Kidney epithelial cell (primary cell): Measurements from ENCODE around the gene SLFN11. TPM values are rescaled to one million over a fixed set of nuclear protein-coding genes. Genes with fewer than 3 reads are reported as not detected.
A peak's percentile ranks its signal among the peaks of the same experiment; 100 is the strongest.

Experiments
- DNase-seq: peaks from one replicate; pipeline ENCODE4 v3.0.0-alpha.2; 2010; ENCODE audit warnings: low read depth
- H3K27me3 ChIP-seq: 2 replicates; pipeline ENCODE4 v1.6.0; 2011; ENCODE audit warnings: low read length; ENCODE audit not compliant: control insufficient read depth, insufficient read depth
- H3K36me3 ChIP-seq: 2 replicates; pipeline ENCODE4 v1.5.1; 2011; ENCODE audit warnings: low read length; ENCODE audit not compliant: control insufficient read depth, insufficient read depth
- H3K4me3 ChIP-seq: 2 replicates; pipeline ENCODE4 v1.5.1; 2011; ENCODE audit warnings: low read depth, mild to moderate bottlenecking, control low read depth, low read length
- total RNA-seq: library from RNA; depleted of rRNA; stranded (reverse); fragments of >200 nt; gene quantifications from 2 replicates; pipeline ENCODE4 v1.2.3, GENCODE V29; 2015
- TF ChIP-seq, protein P1 (sequence below): IDR thresholded peaks from 2 replicates; pipeline ENCODE4 v1.5.1; 2011; ENCODE audit warnings: mild to moderate bottlenecking, moderate library complexity, low read length, control low read depth, inconsistent platforms; ENCODE audit not compliant: insufficient read depth, poor library complexity, severe bottlenecking

SLFN11 gene
- total RNA-seq, 1 donor from 2014 or later, result 0.04 TPM

- Histone ChIP-seq H3K36me3 (no peaks in the 10 kb centered on the region), H3K4me3 (no peak overlapping the region), H3K27me3 (peaks cover 17% of the 10 kb centered on the region)
- TF ChIP-seq, protein P1, sequence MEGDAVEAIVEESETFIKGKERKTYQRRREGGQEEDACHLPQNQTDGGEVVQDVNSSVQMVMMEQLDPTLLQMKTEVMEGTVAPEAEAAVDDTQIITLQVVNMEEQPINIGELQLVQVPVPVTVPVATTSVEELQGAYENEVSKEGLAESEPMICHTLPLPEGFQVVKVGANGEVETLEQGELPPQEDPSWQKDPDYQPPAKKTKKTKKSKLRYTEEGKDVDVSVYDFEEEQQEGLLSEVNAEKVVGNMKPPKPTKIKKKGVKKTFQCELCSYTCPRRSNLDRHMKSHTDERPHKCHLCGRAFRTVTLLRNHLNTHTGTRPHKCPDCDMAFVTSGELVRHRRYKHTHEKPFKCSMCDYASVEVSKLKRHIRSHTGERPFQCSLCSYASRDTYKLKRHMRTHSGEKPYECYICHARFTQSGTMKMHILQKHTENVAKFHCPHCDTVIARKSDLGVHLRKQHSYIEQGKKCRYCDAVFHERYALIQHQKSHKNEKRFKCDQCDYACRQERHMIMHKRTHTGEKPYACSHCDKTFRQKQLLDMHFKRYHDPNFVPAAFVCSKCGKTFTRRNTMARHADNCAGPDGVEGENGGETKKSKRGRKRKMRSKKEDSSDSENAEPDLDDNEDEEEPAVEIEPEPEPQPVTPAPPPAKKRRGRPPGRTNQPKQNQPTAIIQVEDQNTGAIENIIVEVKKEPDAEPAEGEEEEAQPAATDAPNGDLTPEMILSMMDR, result no peak
- DNase-seq, result no peak
These were observed 57.5 kb downstream of the SLFN11 start for GRCh38 chr17:35315971-35316370.

- Histone ChIP-seq H3K4me3 (no peak overlapping the region), H3K27me3 (peaks cover 17% of the 10 kb centered on the region), H3K36me3 (no peaks in the 10 kb centered on the region)
- no peak for DNase-seq
- TF ChIP-seq, protein P1, result no peak
These were observed 58.1 kb downstream of the SLFN11 start for GRCh38 chr17:35315283-35315682.

DNA sequence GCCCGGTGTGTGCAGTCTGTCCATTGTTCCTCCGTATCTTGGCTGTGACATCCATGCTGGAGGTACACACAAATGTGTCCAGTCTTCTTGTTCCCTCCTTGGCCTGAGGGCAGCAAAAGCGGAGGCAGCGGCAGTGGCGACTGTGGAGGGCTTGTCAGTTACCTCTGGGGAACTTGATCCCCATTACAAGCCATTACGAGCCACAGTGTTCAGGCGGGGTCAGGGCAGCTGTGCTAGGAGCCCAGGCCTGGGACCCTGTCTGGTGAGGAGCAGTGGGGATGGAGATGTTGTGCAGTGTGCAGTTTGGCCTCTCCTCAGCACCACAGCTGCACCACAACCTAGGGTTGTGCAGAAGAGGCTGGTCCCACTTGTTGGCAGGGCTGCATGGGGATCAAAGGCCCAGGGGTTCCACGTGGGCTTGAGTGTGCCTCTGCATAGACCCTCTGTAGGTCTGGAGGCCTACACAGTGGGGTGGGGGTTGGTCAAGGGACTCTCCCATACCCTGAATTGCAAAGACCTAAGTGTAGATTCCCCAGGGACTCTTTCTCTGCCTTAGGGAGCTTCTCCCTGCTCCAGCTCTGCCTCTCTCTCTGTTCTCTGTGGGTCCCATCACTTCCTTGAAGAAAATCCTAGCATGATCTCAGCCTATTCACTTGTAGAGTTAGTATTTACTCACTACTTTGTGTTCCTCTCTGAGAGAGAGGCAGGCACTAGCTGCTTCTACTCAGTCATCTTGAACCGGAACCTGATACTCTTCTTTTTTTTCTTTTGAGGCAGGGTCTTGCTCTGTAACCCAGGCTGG lies 58.8 kb downstream of the SLFN11 start:
- H3K36me3 ChIP-seq, result no peaks in the 10 kb centered on the region
- peaks cover 17% of the 10 kb centered on the region for H3K27me3 ChIP-seq
- TF ChIP-seq, protein P1, result no peak
- H3K4me3 ChIP-seq, result no peak overlapping the region
- no peak for DNase-seq

DNA sequence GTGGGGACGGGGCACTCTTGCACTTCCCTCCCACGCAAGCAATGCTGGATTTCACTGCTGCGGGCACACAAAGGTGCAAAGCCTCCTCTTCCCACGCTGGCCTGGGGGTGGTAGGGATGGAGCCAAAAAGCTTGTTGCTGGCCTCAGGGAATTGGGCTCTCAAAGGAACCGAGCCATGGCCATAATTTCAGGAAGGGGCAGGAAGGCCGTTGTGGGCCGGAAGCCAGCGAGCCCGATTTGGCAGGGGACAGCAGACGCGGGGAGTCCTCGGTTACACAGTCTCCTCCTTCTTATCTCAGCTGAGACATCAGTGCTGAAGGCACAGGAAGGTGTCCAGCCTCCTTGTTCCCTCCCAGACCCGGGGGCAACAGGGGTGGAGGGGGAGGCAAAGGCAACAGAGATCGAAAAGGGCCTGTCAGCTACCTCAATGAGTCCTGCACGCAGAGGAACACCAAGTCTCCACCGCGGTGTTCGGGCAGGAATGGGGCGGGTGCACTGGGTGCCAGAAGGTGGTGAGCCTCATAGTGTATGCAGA lies 59.5 kb downstream of the SLFN11 start:
- H3K36me3 ChIP-seq, result no peaks in the 10 kb centered on the region
- TF ChIP-seq, protein P1, result no peak
- H3K4me3 ChIP-seq, result no peak overlapping the region
- peaks cover 17% of the 10 kb centered on the region for H3K27me3 ChIP-seq
- DNase-seq, result no peak

DNA sequence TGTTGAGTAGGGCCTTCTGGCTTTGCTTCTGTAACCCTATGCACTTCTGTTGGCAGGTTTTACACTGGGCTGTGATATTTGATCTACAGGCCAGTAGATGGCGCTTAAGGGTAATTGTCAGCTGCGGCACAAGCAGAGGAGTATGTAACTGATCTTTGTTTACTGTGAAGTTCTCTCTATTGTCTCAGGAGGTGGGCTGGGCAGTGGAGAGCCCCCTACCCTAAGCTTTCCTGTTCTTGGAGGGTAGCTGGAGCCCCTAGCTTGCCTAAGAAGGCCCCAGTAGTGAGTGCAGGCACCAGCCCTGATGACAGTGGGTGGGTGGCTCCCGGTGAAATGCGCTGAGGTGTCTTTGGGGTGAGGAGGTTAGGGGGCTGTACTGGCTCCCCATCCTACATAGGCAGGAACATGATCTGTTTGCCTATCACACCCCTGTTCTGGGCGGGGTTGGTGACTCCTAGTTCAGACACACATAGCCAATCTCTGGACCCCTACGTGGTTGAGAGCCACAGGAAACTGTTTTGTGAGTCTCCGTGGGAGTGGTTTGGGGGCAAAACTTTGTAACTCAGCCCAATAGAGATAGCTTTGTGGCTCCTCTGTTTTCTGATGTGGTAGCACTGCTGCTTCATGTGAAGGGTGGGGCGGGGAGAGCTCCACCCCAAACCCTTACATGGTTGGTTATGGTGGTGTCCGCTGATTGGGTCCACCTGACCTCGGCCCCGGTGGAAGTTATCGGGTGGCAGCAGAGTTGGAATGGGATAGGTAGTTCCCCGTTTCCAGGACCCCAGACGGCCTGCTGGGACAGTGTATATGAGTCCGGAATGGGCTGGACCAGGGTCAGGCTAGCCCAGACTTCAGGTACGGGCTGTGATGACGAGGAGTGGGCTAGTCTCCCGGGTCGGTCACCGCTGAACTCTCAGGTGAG lies 60.4 kb downstream of the SLFN11 start:
- TF ChIP-seq, protein P1, result peak; percentile 73
- peaks cover 17% of the 10 kb centered on the region for H3K27me3 ChIP-seq
- no peak overlapping the region for H3K4me3 ChIP-seq
- DNase-seq, result peak; percentile 5
- no peaks in the 10 kb centered on the region for H3K36me3 ChIP-seq
